ENCODE measurements around the gene KMT2D.

DNA sequence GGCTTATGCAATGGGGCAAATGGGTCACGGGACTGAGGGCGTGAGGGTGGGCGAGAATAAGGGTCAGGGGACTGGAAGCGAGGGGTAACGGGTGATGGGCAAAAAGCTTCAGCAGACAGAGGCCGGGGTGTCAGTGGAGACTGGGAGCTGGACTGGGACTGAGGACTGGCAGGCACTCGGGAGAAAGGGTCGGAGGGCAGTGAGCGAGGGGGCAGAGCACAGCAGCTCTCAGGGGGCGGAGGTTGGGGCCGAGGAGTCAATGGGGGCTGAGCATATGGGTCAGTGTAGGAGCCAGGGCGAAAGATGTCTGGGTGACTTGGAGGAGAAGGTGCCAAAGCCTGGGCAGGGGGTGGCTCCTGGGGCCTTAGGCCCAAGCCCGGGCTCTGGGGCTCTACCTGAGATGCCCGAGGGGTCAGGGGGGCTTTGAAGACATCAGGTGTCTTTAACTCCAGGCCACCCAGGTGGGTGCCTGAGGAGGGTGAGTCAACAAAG lies 20.2 kb downstream of the KMT2D start:
- TF ChIP-seq, protein P1, sequence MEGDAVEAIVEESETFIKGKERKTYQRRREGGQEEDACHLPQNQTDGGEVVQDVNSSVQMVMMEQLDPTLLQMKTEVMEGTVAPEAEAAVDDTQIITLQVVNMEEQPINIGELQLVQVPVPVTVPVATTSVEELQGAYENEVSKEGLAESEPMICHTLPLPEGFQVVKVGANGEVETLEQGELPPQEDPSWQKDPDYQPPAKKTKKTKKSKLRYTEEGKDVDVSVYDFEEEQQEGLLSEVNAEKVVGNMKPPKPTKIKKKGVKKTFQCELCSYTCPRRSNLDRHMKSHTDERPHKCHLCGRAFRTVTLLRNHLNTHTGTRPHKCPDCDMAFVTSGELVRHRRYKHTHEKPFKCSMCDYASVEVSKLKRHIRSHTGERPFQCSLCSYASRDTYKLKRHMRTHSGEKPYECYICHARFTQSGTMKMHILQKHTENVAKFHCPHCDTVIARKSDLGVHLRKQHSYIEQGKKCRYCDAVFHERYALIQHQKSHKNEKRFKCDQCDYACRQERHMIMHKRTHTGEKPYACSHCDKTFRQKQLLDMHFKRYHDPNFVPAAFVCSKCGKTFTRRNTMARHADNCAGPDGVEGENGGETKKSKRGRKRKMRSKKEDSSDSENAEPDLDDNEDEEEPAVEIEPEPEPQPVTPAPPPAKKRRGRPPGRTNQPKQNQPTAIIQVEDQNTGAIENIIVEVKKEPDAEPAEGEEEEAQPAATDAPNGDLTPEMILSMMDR (IDR thresholded peaks at IDR 0.05) = no peak
- TF ChIP-seq POLR2AphosphoS5 (IDR thresholded peaks at IDR 0.05) (no peak), POLR2A (IDR thresholded peaks at IDR 0.05) (no peak)
